HEK293 (cell line): ENCODE results near the gene PI4KB.

ENCODE experiments used
- CTCF ChIA-PET: fragments of 350-600 bp; formaldehyde crosslinking; extraction: SDS; loops from one replicate; lab custom pipeline; 2021; ENCODE audit warnings: antibody characterized with exemption; lab: Yijun Ruan, JAX
- POLR2A ChIA-PET: fragments of 300-600 bp; formaldehyde crosslinking; extraction: SDS; loops from one replicate; lab custom pipeline; 2020; ENCODE audit warnings: antibody characterized with exemption, inconsistent platforms; lab: Yijun Ruan, JAX
- H3K27ac ChIP-seq: fragments of 200-500 bp; sonication (Bioruptor generic); 2 replicates; pipeline ENCODE4 v1.5.1; 2014; ENCODE audit warnings: low read depth, low read length, control low read depth, inconsistent platforms; ENCODE audit errors: extremely low read depth
- H3K36me3 ChIP-seq, 2 experiments: fragments of 200-500 bp in 1 of 2; sonication (Bioruptor generic) in 1 of 2; 1 replicate in 1 of 2; 2 replicates in 1 of 2; pipeline ENCODE4 v1.5.1; 2014 to 2017; ENCODE audit warnings: inconsistent platforms in 2 of 2, low read length in 2 of 2; ENCODE audit not compliant: control insufficient read depth in 2 of 2, insufficient read depth in 1 of 2
- H3K4me1 ChIP-seq: fragments of 200-500 bp; sonication (Bioruptor generic); 2 replicates; pipeline ENCODE4 v1.5.1; 2014; ENCODE audit warnings: mild to moderate bottlenecking, low read length, inconsistent platforms; ENCODE audit not compliant: control insufficient read depth, insufficient read depth
- H3K4me3 ChIP-seq: 2 replicates; pipeline ENCODE4 v1.5.1; 2011; ENCODE audit warnings: low read depth, mild to moderate bottlenecking, control low read depth, low read length, moderate library complexity
- H3K9me3 ChIP-seq: fragments of 200-500 bp; sonication (Bioruptor generic); 2 replicates; pipeline ENCODE4 v1.5.1; 2014; ENCODE audit warnings: low read depth, low read length, inconsistent platforms; ENCODE audit not compliant: control insufficient read depth, insufficient read depth
- GLIS2 ChIP-seq: fragments of 450-650 bp; formaldehyde crosslinking; IDR thresholded peaks from 2 replicates; pipeline ENCODE4 v1.5.1; 2016; ENCODE audit warnings: missing biosample characterization, missing genetic modification characterization
- SETDB1 ChIP-seq: IDR thresholded peaks from one replicate; pipeline ENCODE4 v1.6.1; 2017; ENCODE audit warnings: mild to moderate bottlenecking, low read length, moderate library complexity, mixed read lengths; ENCODE audit not compliant: insufficient read length
- SP2 ChIP-seq: fragments of 450-650 bp; formaldehyde crosslinking; IDR thresholded peaks from 2 replicates; pipeline ENCODE4 v1.5.1; 2016; ENCODE audit warnings: missing biosample characterization, missing genetic modification characterization
- SP3 ChIP-seq: fragments of 450-650 bp; formaldehyde crosslinking; IDR thresholded peaks from 2 replicates; pipeline ENCODE4 v1.5.1; 2016; ENCODE audit warnings: missing biosample characterization, missing genetic modification characterization
- TRIM28 ChIP-seq: IDR thresholded peaks from 2 replicates; pipeline ENCODE4 v1.6.1; 2011; ENCODE audit warnings: low read length, control low read depth, borderline replicate concordance
- ZFP3 ChIP-seq: fragments of 450-650 bp; formaldehyde crosslinking; IDR thresholded peaks from 2 replicates; pipeline ENCODE4 v1.5.1; 2016; ENCODE audit warnings: low read depth, missing biosample characterization, missing genetic modification characterization
- ZFP69B ChIP-seq: fragments of 450-650 bp; formaldehyde crosslinking; IDR thresholded peaks from 2 replicates; pipeline ENCODE4 v1.5.1; 2016; ENCODE audit warnings: missing biosample characterization, missing genetic modification characterization
- ZNF146 ChIP-seq: fragments of 450-650 bp; formaldehyde crosslinking; IDR thresholded peaks from 2 replicates; pipeline ENCODE4 v1.5.1; 2016; ENCODE audit warnings: missing biosample characterization, missing genetic modification characterization
- ZNF157 ChIP-seq: fragments of 450-650 bp; formaldehyde crosslinking; IDR thresholded peaks from 2 replicates; pipeline ENCODE4 v1.5.1; 2016; ENCODE audit warnings: missing biosample characterization, missing genetic modification characterization
- ZNF19 ChIP-seq: fragments of 450-650 bp; formaldehyde crosslinking; IDR thresholded peaks from 2 replicates; pipeline ENCODE4; 2016; ENCODE audit warnings: missing biosample characterization, missing genetic modification characterization, low read depth
- ZNF37A ChIP-seq: fragments of 450-650 bp; IDR thresholded peaks from 2 replicates; pipeline ENCODE4 v1.5.1; 2018; ENCODE audit warnings: missing biosample characterization, missing genetic modification characterization
- ZNF423 ChIP-seq: fragments of 450-650 bp; formaldehyde crosslinking; IDR thresholded peaks from 2 replicates; pipeline ENCODE4 v1.5.1; 2016; ENCODE audit warnings: missing biosample characterization, missing genetic modification characterization
- ZNF449 ChIP-seq: fragments of 450-650 bp; formaldehyde crosslinking; IDR thresholded peaks from 2 replicates; pipeline ENCODE4 v1.5.1; 2017; ENCODE audit warnings: missing biosample characterization, mild to moderate bottlenecking, missing genetic modification characterization, moderate library complexity
- ZNF571 ChIP-seq: fragments of 450-650 bp; formaldehyde crosslinking; IDR thresholded peaks from 2 replicates; pipeline ENCODE4 v1.5.0; 2017; ENCODE audit warnings: missing biosample characterization, missing genetic modification characterization
- ZNF664 ChIP-seq: fragments of 450-650 bp; formaldehyde crosslinking; IDR thresholded peaks from 2 replicates; pipeline ENCODE4 v1.5.1; 2016; ENCODE audit warnings: missing biosample characterization, missing genetic modification characterization
- ZXDB ChIP-seq: fragments of 450-650 bp; formaldehyde crosslinking; IDR thresholded peaks from 2 replicates; pipeline ENCODE4 v1.5.1; 2016; ENCODE audit warnings: missing biosample characterization, missing genetic modification characterization
- TF ChIP-seq, protein P1 (sequence below): IDR thresholded peaks from 2 replicates; pipeline ENCODE4 v1.6.1; 2011; ENCODE audit warnings: mild to moderate bottlenecking, low read depth, low read length, borderline replicate concordance
- TF ChIP-seq, protein P2 (sequence below): fragments of 450-650 bp; formaldehyde crosslinking; IDR thresholded peaks from 2 replicates; pipeline ENCODE4 v1.5.1; 2016; ENCODE audit warnings: missing biosample characterization, missing genetic modification characterization, low read depth
- TF ChIP-seq, protein P3 (sequence below): fragments of 450-650 bp; formaldehyde crosslinking; IDR thresholded peaks from 2 replicates; pipeline ENCODE4 v1.5.1; 2016; ENCODE audit warnings: missing biosample characterization, missing genetic modification characterization

Gene PI4KB

GRCh38 chr1:151292207-151293030 is 34.8 kb downstream of the PI4KB start:
- Histone ChIP-seq H3K9me3 (no peaks in the 10 kb centered on the region), H3K27ac (no peak overlapping the region), H3K4me3 (no peak overlapping the region), H3K36me3 (peaks cover 8 to 97% of the 10 kb centered on the region in 2 experiments), H3K4me1 (no peaks in the 10 kb centered on the region)
- TF ChIP-seq ZNF449 (tag by site-specific recombination) (no peak), ZFP69B (tag by site-specific recombination) (no peak)
- ChIA-PET CTCF (interaction anchor here (0.6 to 1.5 kb wide), 3 partner anchors 8 to 42 kb away, joined by 3 to 6 read pairs (median 3); no protein-coding TSS in a partner anchor), POLR2A (interaction anchor here (0.7 to 4.0 kb wide), 4 partner anchors 8 to 48 kb away, joined by 4 to 24 read pairs (median 8); partner anchors contain the start of genes PI4KB and ZNF687)

DNA sequence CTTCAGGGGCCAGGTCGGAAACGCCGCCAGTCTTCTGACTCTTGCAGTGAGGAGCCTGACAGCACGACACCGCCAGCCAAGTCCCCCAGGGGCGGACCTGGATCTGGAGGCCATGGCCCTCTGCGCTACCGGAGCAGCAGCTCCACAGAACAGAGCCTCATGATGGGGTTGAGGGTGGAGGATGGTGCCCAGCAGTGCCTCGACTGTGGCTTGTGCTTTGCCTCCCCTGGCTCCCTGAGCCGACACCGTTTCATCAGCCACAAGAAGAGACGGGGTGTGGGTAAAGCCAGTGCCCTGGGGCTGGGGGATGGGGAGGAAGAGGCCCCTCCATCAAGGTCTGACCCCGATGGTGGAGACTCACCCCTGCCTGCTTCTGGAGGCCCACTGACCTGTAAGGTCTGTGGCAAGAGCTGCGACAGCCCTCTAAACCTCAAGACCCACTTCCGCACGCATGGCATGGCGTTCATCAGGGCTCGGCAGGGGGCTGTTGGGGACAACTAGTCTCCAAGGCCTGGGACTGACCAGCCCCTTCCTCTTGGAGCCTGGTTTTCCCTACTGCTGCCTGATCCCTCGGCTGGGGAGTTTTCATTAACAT is 36.4 kb downstream of the PI4KB start:
- TF ChIP-seq, protein P1, sequence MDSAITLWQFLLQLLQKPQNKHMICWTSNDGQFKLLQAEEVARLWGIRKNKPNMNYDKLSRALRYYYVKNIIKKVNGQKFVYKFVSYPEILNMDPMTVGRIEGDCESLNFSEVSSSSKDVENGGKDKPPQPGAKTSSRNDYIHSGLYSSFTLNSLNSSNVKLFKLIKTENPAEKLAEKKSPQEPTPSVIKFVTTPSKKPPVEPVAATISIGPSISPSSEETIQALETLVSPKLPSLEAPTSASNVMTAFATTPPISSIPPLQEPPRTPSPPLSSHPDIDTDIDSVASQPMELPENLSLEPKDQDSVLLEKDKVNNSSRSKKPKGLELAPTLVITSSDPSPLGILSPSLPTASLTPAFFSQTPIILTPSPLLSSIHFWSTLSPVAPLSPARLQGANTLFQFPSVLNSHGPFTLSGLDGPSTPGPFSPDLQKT = no peak
- TF ChIP-seq ZNF146 (tag by site-specific recombination) = no peak
- TF ChIP-seq ZNF664 (tag by site-specific recombination) = no peak
- no peak for TF ChIP-seq ZFP3 (tag by site-specific recombination)
- TF ChIP-seq SP3 (tag by site-specific recombination) = no peak
- TF ChIP-seq, protein P2, sequence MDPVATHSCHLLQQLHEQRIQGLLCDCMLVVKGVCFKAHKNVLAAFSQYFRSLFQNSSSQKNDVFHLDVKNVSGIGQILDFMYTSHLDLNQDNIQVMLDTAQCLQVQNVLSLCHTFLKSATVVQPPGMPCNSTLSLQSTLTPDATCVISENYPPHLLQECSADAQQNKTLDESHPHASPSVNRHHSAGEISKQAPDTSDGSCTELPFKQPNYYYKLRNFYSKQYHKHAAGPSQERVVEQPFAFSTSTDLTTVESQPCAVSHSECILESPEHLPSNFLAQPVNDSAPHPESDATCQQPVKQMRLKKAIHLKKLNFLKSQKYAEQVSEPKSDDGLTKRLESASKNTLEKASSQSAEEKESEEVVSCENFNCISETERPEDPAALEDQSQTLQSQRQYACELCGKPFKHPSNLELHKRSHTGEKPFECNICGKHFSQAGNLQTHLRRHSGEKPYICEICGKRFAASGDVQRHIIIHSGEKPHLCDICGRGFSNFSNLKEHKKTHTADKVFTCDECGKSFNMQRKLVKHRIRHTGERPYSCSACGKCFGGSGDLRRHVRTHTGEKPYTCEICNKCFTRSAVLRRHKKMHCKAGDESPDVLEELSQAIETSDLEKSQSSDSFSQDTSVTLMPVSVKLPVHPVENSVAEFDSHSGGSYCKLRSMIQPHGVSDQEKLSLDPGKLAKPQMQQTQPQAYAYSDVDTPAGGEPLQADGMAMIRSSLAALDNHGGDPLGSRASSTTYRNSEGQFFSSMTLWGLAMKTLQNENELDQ = no peak
- TF ChIP-seq ZNF423 = no peak
- TF ChIP-seq, protein P3, sequence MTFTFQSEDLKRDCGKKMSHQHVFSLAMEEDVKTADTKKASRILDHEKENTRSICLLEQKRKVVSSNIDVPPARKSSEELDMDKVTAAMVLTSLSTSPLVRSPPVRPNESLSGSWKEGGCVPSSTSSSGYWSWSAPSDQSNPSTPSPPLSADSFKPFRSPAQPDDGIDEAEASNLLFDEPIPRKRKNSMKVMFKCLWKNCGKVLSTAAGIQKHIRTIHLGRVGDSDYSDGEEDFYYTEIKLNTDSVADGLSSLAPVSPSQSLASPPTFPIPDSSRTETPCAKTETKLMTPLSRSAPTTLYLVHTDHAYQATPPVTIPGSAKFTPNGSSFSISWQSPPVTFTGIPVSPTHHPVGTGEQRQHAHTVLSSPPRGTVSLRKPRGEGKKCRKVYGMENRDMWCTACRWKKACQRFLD (tag by site-specific recombination) = no peak
- TF ChIP-seq SETDB1 = no peak

DNA sequence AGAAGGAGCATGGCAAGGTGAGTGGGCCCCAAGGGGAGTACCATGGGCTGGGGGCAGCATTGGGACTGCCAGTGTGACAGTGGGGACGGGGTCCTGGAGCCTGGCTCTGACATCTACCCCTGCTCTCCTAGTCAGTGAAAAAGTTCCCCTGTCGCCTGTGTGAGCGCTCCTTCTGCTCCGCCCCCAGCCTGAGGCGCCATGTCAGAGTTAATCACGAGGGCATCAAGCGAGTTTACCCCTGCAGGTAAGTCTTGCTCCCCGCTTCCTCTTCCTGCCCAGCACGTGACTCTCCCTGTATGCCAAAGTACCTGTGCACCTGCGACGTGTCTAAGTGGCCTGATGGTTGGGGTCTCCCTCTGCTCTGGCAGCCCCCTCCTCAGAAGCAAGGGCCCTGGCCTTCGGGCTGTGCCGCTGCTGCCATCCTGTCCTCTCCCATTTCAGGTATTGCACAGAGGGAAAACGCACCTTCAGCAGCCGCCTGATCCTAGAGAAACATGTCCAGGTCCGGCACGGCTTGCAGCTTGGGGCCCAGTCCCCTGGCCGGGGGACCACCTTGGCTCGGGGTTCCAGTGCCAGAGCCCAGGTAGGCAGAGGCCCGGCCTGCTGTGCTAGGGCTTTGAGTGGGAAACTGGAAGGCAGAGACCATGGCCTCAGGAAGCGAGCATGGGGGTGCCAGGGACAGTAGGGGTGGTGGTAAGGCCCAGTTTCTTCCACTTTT is 37.1 kb downstream of the PI4KB start:
- Histone ChIP-seq H3K27ac (no peak overlapping the region), H3K4me3 (no peak overlapping the region)
- TF ChIP-seq GLIS2 (tag by site-specific recombination) (0 out of 2 replicates have a peak, but pooled peaks have one; percentile 5), ZXDB (tag by site-specific recombination) (no peak), TRIM28 (no peak), ZNF37A (tag by site-specific recombination) (no peak), ZNF571 (tag by site-specific recombination) (no peak), ZNF19 (tag by site-specific recombination) (no peak), SP2 (tag by site-specific recombination) (no peak), ZNF157 (no peak)
- TF ChIP-seq, all 188 proteins: peak for 1
- POLR2A ChIA-PET = interaction anchor here (0.7 to 1.0 kb wide), 2 partner anchors 9 to 38 kb away, joined by 3 to 4 read pairs; no protein-coding TSS in a partner anchor
- peaks cover 4 to 98% of the 10 kb centered on the region in 2 experiments for H3K36me3 ChIP-seq
- H3K9me3 ChIP-seq = no peaks in the 10 kb centered on the region
- CTCF ChIA-PET = no interaction called here
- H3K4me1 ChIP-seq = no peaks in the 10 kb centered on the region

More for the DNA sequence above, 36.4 kb downstream of the PI4KB start:
- Histone ChIP-seq H3K27ac (no peak overlapping the region), H3K4me3 (no peak overlapping the region), H3K9me3 (no peaks in the 10 kb centered on the region), H3K36me3 (peaks cover 4 to 98% of the 10 kb centered on the region in 2 experiments), H3K4me1 (no peaks in the 10 kb centered on the region)
- POLR2A ChIA-PET = interaction anchor here (0.7 kb wide), 1 partner anchor 29 kb away, joined by 3 read pairs; no protein-coding TSS in a partner anchor
- CTCF ChIA-PET = no interaction called here
